Hematopoietic multipotent progenitor cell treated with erythropoietin and hydrocortisone succinate and interleukin-3 and kit ligand, for 8 days (in vitro differentiated cells): ENCODE measurements around the gene PADI1.

ENCODE experiments used
- DNase-seq: peaks from one replicate; pipeline ENCODE4 v3.0.0-alpha.2; 2015

Gene PADI1

GRCh38 chr1:17204546-17205440 lies at the start of gene PADI1:
PADI1 (plus strand) TSS chr1:17205128; CDS start chr1:17205218, 90 bp downstream.
- DNase-seq: no peak

GRCh38 chr1:17155257-17155920 lies 49.5 kb upstream of the PADI1 start:
- DNase-seq: no peak

GRCh38 chr1:17156108-17156507 lies 48.8 kb upstream of the PADI1 start:
- DNase-seq: peak; percentile 21

GRCh38 chr1:17158961-17159360 lies 46.0 kb upstream of the PADI1 start:
- DNase-seq: no peak

- DNase-seq: peak; percentile 8
Measured at GRCh38 chr1:17161137-17161740, 43.7 kb upstream of the PADI1 start.

GRCh38 chr1:17161926-17162800 lies 42.8 kb upstream of the PADI1 start:
- no peak for DNase-seq

- no peak for DNase-seq
Measured at GRCh38 chr1:17162941-17163340, 42.0 kb upstream of the PADI1 start.

GRCh38 chr1:17163371-17163770 lies 41.6 kb upstream of the PADI1 start:
- DNase-seq: no peak

- no peak for DNase-seq
Measured at GRCh38 chr1:17163789-17164666, 40.9 kb upstream of the PADI1 start.

- no peak for DNase-seq
Measured at GRCh38 chr1:17165823-17166222, 39.1 kb upstream of the PADI1 start.

GRCh38 chr1:17167041-17167785 lies 37.7 kb upstream of the PADI1 start:
- DNase-seq: no peak

- DNase-seq: no peak
Measured at GRCh38 chr1:17167786-17168090, 37.2 kb upstream of the PADI1 start.

- no peak for DNase-seq
Measured at GRCh38 chr1:17168091-17168876, 36.6 kb upstream of the PADI1 start.

GRCh38 chr1:17170571-17170970 lies 34.4 kb upstream of the PADI1 start:
- DNase-seq: no peak

- DNase-seq: no peak
Measured at GRCh38 chr1:17173217-17173616, 31.7 kb upstream of the PADI1 start.

GRCh38 chr1:17176306-17177061 lies 28.4 kb upstream of the PADI1 start:
- DNase-seq: no peak

- no peak for DNase-seq
Measured at GRCh38 chr1:17177651-17178050, 27.3 kb upstream of the PADI1 start.

- DNase-seq: no peak
Measured at GRCh38 chr1:17181781-17182464, 23.0 kb upstream of the PADI1 start.
